HCT116 (cell line): ENCODE results near the gene RYR2. TPM values are rescaled to one million over a fixed set of nuclear protein-coding genes. Genes with fewer than 3 reads are reported as not detected.

Experiments used
- ATAC-seq: fragments of 200-7000 bp; cut with Tn5 transposase; 2 replicates; pipeline ENCODE4 v1.9.1; 2020; ENCODE audit warnings: mild to moderate bottlenecking, moderate library complexity
- BruUV-seq: library from RNA; stranded (reverse); fragments of 400-500 nt; replicated peaks from 2 replicates; lab custom pipeline; 2021; lab: Mats Ljungman, UMichigan
- CTCF ChIA-PET: fragments of 300-600 bp; sonication (Branson Sonifier 250); formaldehyde crosslinking; loops from one replicate; lab custom pipeline; 2021; ENCODE audit warnings: antibody characterized with exemption; lab: Charles Lee
- POLR2A ChIA-PET: fragments of 300-600, 350-600 bp; sonication (Branson Sonifier 250); formaldehyde crosslinking; loops from one replicate; lab custom pipeline; 2021; ENCODE audit warnings: antibody characterized with exemption; lab: Charles Lee
- RAD21 ChIA-PET, 2 experiments: fragments of 300-600 bp; sonication (Branson Sonifier 250); formaldehyde crosslinking; loops; one replicate each; lab custom pipeline; 2023; ENCODE audit warnings: low total read pairs in 2 of 2; ENCODE audit not compliant: uncharacterized antibody in 2 of 2, unreplicated experiment in 2 of 2, low non-redundant PET in 1 of 2; lab: Charles Lee
- DNase-seq: peaks from one replicate; pipeline ENCODE4 v3.0.0-alpha.2; 2010; ENCODE audit warnings: low read depth, low spot score
- H2AFZ ChIP-seq: fragments of 200-600 bp; shearing (Covaris generic), sonication (generic); 2 replicates; pipeline ENCODE4 v1.6.1; 2017; ENCODE audit warnings: low read depth, mixed run types, mixed read lengths, antibody characterized with exemption, low read length; ENCODE audit not compliant: poor library complexity, severe bottlenecking
- H3K27ac ChIP-seq: 2 replicates; pipeline ENCODE4 v1.5.1; 2012; ENCODE audit warnings: low read depth, low read length
- H3K27me3 ChIP-seq: fragments of 200-600 bp; sonication (generic); 2 replicates; pipeline ENCODE4 v1.6.1; 2016; ENCODE audit warnings: mixed run types, low read length, mixed read lengths; ENCODE audit not compliant: insufficient read depth
- H3K36me3 ChIP-seq, 2 experiments: fragments of 200-500 bp in 1 of 2; fragments of 200-600 bp in 1 of 2; sonication (Bioruptor generic) in 1 of 2; sonication (generic) in 1 of 2; 2 replicates each; pipeline versions ENCODE4 v1.5.1 to v1.6.1; 2014 to 2016; ENCODE audit warnings: low read length in 2 of 2, inconsistent platforms in 1 of 2, mixed read lengths in 1 of 2, mixed run types in 1 of 2; ENCODE audit not compliant: insufficient read depth in 2 of 2, control insufficient read depth in 1 of 2
- H3K4me1 ChIP-seq, 2 experiments: fragments of 200-600 bp in 1 of 2; sonication (generic) in 1 of 2; 2 replicates each; pipeline versions ENCODE4 v1.5.1 to v1.6.1; 2012 to 2017; ENCODE audit warnings: low read length in 2 of 2, inconsistent platforms in 1 of 2, mild to moderate bottlenecking in 1 of 2, mixed read lengths in 1 of 2, mixed run types in 1 of 2, moderate library complexity in 1 of 2; ENCODE audit not compliant: insufficient read depth in 2 of 2, control insufficient read depth in 1 of 2
- H3K4me2 ChIP-seq: fragments of 200-600 bp; sonication (generic); 2 replicates; pipeline ENCODE4 v1.6.1; 2017; ENCODE audit warnings: mixed run types, low read length, mixed read lengths
- H3K4me3 ChIP-seq, 2 experiments: fragments of 200-600 bp in 1 of 2; sonication (generic) in 1 of 2; replicated peaks in 1 of 2; 2 replicates each; pipeline ENCODE4 v1.5.1; 2011 to 2016; ENCODE audit warnings: low read length in 2 of 2, control low read depth in 1 of 2, low read depth in 1 of 2, mild to moderate bottlenecking in 1 of 2, mixed read lengths in 1 of 2, mixed run types in 1 of 2
- H3K79me2 ChIP-seq: fragments of 200-600 bp; sonication (generic); 2 replicates; pipeline ENCODE4 v1.6.1; 2017; ENCODE audit warnings: mild to moderate bottlenecking, mixed run types, low read length, moderate library complexity, mixed read lengths; ENCODE audit not compliant: insufficient read depth
- H3K9ac ChIP-seq: fragments of 200-600 bp; sonication (generic); 2 replicates; pipeline ENCODE4 v1.6.1; 2016; ENCODE audit warnings: low read length, mixed read lengths
- H3K9me2 ChIP-seq: fragments of 200-600 bp; sonication (generic), shearing (Covaris generic); 2 replicates; pipeline ENCODE4 v1.6.1; 2017; ENCODE audit warnings: mixed run types, mild to moderate bottlenecking, moderate library complexity; ENCODE audit not compliant: insufficient read depth
- H3K9me3 ChIP-seq, 2 experiments: fragments of 200-500 bp in 1 of 2; fragments of 200-600 bp in 1 of 2; sonication (Bioruptor generic) in 1 of 2; sonication (generic) in 1 of 2; 2 replicates each; pipeline ENCODE4 v1.6.1; 2014 to 2017; ENCODE audit warnings: low read length in 2 of 2, mixed read lengths in 2 of 2, inconsistent platforms in 1 of 2, low read depth in 1 of 2, mild to moderate bottlenecking in 1 of 2, mixed run types in 1 of 2, moderate library complexity in 1 of 2; ENCODE audit not compliant: control insufficient read depth in 1 of 2, insufficient read depth in 1 of 2
- H4K20me1 ChIP-seq: fragments of 200-600 bp; sonication (generic), shearing (Covaris generic); 2 replicates; pipeline ENCODE4 v1.6.1; 2017; ENCODE audit warnings: mixed run types, mild to moderate bottlenecking, moderate library complexity; ENCODE audit not compliant: insufficient read depth
- CBX3 ChIP-seq: IDR thresholded peaks from 2 replicates; pipeline ENCODE4 v1.6.1; 2012; ENCODE audit warnings: low read depth
- CTCF ChIP-seq, 3 experiments: fragments of 200-600 bp in 1 of 3; sonication (generic) in 1 of 3; IDR thresholded peaks in 2 of 3; conservative IDR thresholded peaks in 1 of 3; 2 replicates each; pipeline ENCODE4 v1.5.1; 2012 to 2017; ENCODE audit warnings: low read depth in 2 of 3, low read length in 2 of 3, antibody characterized with exemption in 1 of 3, borderline replicate concordance in 1 of 3, control low read depth in 1 of 3, mild to moderate bottlenecking in 1 of 3, mixed read lengths in 1 of 3, mixed run types in 1 of 3, moderate library complexity in 1 of 3; ENCODE audit not compliant: insufficient read depth in 1 of 3
- EGR1 ChIP-seq: IDR thresholded peaks from 2 replicates; pipeline ENCODE4 v1.6.1; 2012; ENCODE audit warnings: low read depth
- ELF1 ChIP-seq: IDR thresholded peaks from 2 replicates; pipeline ENCODE4 v1.6.1; 2012; ENCODE audit warnings: low read depth, borderline replicate concordance
- FOSL1 ChIP-seq: IDR thresholded peaks from 2 replicates; pipeline ENCODE4 v1.6.1; 2012; ENCODE audit warnings: low read depth
- JUND ChIP-seq: IDR thresholded peaks from 2 replicates; pipeline ENCODE4 v1.6.1; 2012
- MAX ChIP-seq: IDR thresholded peaks from 2 replicates; pipeline ENCODE4 v1.6.1; 2012
- POLR2A ChIP-seq: IDR thresholded peaks from 2 replicates; pipeline ENCODE4 v1.7.0; 2011; ENCODE audit warnings: borderline replicate concordance; ENCODE audit not compliant: insufficient read depth, insufficient read length; ENCODE audit errors: extremely low read depth
- POLR2AphosphoS5 ChIP-seq: IDR thresholded peaks from 2 replicates; pipeline ENCODE4 v1.6.1; 2011; ENCODE audit warnings: mild to moderate bottlenecking, low read depth, low read length, moderate library complexity
- SIN3A ChIP-seq: IDR thresholded peaks from 2 replicates; pipeline ENCODE4 v1.6.1; 2012; ENCODE audit warnings: low read depth
- TCF7L2 ChIP-seq: IDR thresholded peaks from 2 replicates; pipeline ENCODE4 v1.7.0; 2011; ENCODE audit warnings: borderline replicate concordance, inconsistent platforms; ENCODE audit not compliant: insufficient read depth, insufficient read length; ENCODE audit errors: extremely low read depth
- ZBTB33 ChIP-seq: IDR thresholded peaks from 2 replicates; pipeline ENCODE4 v1.6.1; 2011; ENCODE audit warnings: mild to moderate bottlenecking, low read length, moderate library complexity; ENCODE audit not compliant: insufficient replicate concordance; ENCODE audit errors: extremely low read depth
- ZNF274 ChIP-seq: fragments of 200-500 bp; sonication (Bioruptor generic); IDR thresholded peaks from 2 replicates; pipeline ENCODE4 v1.6.1; 2014; ENCODE audit warnings: mild to moderate bottlenecking, low read depth, low read length, inconsistent platforms
- intact Hi-C: fragments of 100-400 bp; cut with micrococcal nuclease; formaldehyde crosslinking; loops from 2 replicates; pipeline ENCODE4 v1.10.0; 2022
- total RNA-seq: library from RNA; stranded (reverse); gene quantifications from one replicate; pipeline ENCODE4 v1.2.1, GENCODE V29; 2021; ENCODE audit not compliant: unreplicated experiment

RYR2 gene
- total RNA-seq, 1 experiment from 2014 or later, result 0.02 TPM

GRCh38 chr1:237042892-237043576, 1.1 kb downstream of the RYR2 start:
- CTCF ChIA-PET, result no interaction called here
- Histone ChIP-seq H3K79me2 (no peaks in the 10 kb centered on the region), H3K4me1 (no peaks in the 10 kb centered on the region), H4K20me1 (no peaks in the 10 kb centered on the region), H3K27ac (no peak overlapping the region), H3K9me3 (no peaks in the 10 kb centered on the region), H2AFZ (no peak overlapping the region), H3K9ac (no peak overlapping the region), H3K27me3 (0 out of 2 replicates have a peak, but pooled peaks cover 9% of the 10 kb centered on the region), H3K9me2 (no peaks in the 10 kb centered on the region), H3K4me2 (no peak overlapping the region), H3K4me3 (no peak overlapping the region), H3K36me3 (no peaks in the 10 kb centered on the region)
- RAD21 ChIA-PET, result no interaction called here
- TF ChIP-seq TCF7L2 (no peak), ZBTB33 (no peak), CTCF (IDR thresholded peaks at IDR 0.05 in 2 of 3, conservative IDR thresholded peaks at IDR 0.05 in 1 of 3; ENCODE audit: borderline replicate concordance in 1 of 3, insufficient read depth in 1 of 3, low read depth in 2 of 3, low read length in 2 of 3) (no peak), POLR2AphosphoS5 (no peak), CBX3 (no peak), SIN3A (no peak), ZNF274 (no peak), JUND (no peak), FOSL1 (no peak), POLR2A (no peak), EGR1 (no peak), ELF1 (no peak), MAX (no peak)
- intact Hi-C loops, result no loop called here
- no peak for DNase-seq
- BruUV-seq, result no TSS peak
- POLR2A ChIA-PET, result no interaction called here
- no peak for ATAC-seq
